Cardiac fibroblast (primary cell): ENCODE results near the gene SARM1.

Experiments
- DNase-seq, 2 donors: peaks; one replicate each; pipeline versions ENCODE4 v3.0.0 to v3.0.0-alpha.2; 2010; ENCODE audit warnings: low read depth in 2 of 2
- H3K4me3 ChIP-seq, 2 donors: replicated peaks in 1 of 2; 1 replicate in 1 of 2; 2 replicates in 1 of 2; pipeline ENCODE4 v1.5.1; 2011; ENCODE audit warnings: low read depth in 2 of 2, low read length in 2 of 2, mild to moderate bottlenecking in 2 of 2, moderate library complexity in 1 of 2
- CTCF ChIP-seq: IDR thresholded peaks from one replicate; pipeline ENCODE4 v1.5.1; 2011; ENCODE audit warnings: low read depth, mild to moderate bottlenecking, low read length, inconsistent platforms

The SARM1 gene

GRCh38 chr17:28357901-28358197 lies 13.6 kb upstream of the SARM1 start:
- no peak for DNase-seq
- peak overlapping the region; percentile 90 to 96 for H3K4me3 ChIP-seq
- no peak for TF ChIP-seq CTCF

DNA sequence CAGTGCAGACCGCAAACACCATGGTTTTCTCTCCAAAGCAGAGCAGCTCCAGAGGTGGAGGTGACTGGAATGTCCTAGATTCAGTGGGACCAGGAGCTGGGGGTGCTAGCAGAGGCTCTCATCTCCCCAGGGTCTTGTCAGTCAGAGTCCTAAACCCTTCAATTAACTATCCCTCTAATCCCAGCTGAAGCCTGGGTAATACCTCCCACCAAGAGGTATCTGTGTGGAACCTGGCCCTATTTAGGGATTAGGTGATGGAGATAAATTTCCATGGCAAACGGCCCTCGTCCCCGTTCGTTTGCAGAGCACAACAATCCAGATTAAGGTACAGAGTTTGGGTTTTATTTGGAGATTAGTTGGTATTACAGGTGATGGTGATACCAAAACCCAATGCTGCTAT lies 8.3 kb upstream of the SARM1 start:
- no peak for TF ChIP-seq CTCF
- no peak overlapping the region for H3K4me3 ChIP-seq
- no peak for DNase-seq

- TF ChIP-seq CTCF: no peak
- H3K4me3 ChIP-seq: no peak overlapping the region
- DNase-seq: no peak
These were observed 7.5 kb upstream of the SARM1 start for GRCh38 chr17:28363776-28364650.

DNA sequence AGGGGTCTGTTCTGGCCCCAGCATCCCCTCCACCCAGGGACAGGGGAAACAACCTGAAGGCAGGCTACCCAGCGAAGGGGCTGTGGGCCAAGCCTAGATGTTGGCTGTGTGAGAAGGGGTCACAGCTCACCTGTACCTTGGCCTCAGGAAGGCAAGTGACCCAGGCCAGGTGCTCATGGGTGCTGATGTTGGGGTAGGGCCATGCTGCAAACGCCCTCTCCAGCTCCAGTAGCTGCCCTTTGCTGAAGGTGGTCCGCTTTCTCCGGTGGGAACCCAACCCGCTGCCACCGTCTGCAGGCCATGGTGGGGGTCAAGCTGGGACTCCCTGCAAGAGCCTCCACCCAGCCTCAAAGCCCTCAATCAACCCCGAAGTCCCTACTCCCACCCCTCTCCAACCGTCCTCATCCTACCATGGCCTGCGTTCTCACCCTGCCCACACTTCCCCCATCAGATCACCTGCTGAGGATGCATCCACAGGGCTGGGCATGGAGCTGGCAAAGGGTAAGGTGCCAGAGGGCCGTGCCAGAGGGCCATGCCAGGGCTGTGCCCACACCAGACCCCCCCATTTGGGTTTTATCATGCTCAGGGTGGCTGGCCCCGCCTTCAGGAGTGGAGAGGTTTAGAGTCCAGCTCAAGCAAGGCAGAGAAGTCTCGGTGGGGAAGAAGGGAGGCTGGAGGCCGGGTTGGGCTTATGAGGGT lies 6.7 kb upstream of the SARM1 start, which contains the start of gene SEBOX:
TSS of gene SEBOX (minus strand) at position 535 of the 699 bp plus-strand sequence. CDS start at position 487, 48 bp downstream.
- no peak for DNase-seq
- TF ChIP-seq CTCF: no peak
- H3K4me3 ChIP-seq: no peak within 1 kb of the TSS

- no peak overlapping the region for H3K4me3 ChIP-seq
- DNase-seq: no peak
- no peak for TF ChIP-seq CTCF
These were observed 6.0 kb upstream of the SARM1 start for GRCh38 chr17:28365487-28365886.

DNA sequence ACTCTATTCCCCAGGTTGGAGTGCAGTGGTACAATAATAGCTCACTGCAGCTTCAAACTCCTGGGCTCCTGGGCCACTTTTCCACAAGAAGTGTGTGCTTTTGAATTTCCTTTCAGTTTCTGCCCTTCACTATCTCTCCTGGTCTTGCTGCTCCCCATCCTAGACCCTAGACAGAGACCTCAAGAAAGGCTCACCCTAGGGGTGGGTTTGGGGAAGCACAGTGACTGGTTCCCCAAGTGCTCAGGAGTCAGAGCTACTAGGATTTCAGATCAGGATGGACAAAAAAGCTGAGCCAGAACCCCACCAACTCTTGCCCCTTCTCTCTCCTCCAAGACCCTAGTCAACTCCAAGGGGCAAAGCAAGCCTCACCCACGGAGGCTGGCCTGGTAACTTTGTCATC lies 4.9 kb upstream of the SARM1 start:
- H3K4me3 ChIP-seq: no peak overlapping the region
- TF ChIP-seq CTCF: no peak
- DNase-seq: no peak
